Stromal cell of bone marrow (primary cell): Measurements from ENCODE around the gene PPL.
"Not testable (repeated sequence)": the region's sequence is repeated elsewhere in the genome, so short reads cannot be mapped to it uniquely, and the experiment has no call there.

Experiments
- DNase-seq: peaks from one replicate; pipeline ENCODE4 v3.0.0-alpha.2; 2012; ENCODE audit warnings: low read depth

PPL gene

GRCh38 chr16:4936991-4937781, at the start of gene PPL:
Gene PPL (minus strand): TSS chr16:4937148. CDS start chr16:4937045, 103 bp downstream.
- no peak for DNase-seq

- no peak for DNase-seq
Measured at GRCh38 chr16:4984174-4984990, 47.4 kb upstream of the PPL start.

GRCh38 chr16:4982056-4982867, 45.3 kb upstream of the PPL start:
- no peak for DNase-seq

- DNase-seq = no peak
Measured at GRCh38 chr16:4981473-4981872, 44.5 kb upstream of the PPL start.

GRCh38 chr16:4980691-4981090, 43.7 kb upstream of the PPL start:
- DNase-seq = no peak

GRCh38 chr16:4979736-4980660, 43.0 kb upstream of the PPL start:
- no peak for DNase-seq

GRCh38 chr16:4979164-4979563, 42.2 kb upstream of the PPL start:
- no peak for DNase-seq

GRCh38 chr16:4976611-4977145, 39.7 kb upstream of the PPL start:
- no peak for DNase-seq

- DNase-seq = no peak
Measured at GRCh38 chr16:4976079-4976478, 39.1 kb upstream of the PPL start.

GRCh38 chr16:4972938-4973587, 36.1 kb upstream of the PPL start:
- DNase-seq = no peak

- no peak for DNase-seq
Measured at GRCh38 chr16:4970010-4970409, 33.1 kb upstream of the PPL start.

- no peak for DNase-seq
Measured at GRCh38 chr16:4968879-4969483, 32.0 kb upstream of the PPL start.

- DNase-seq = not testable (repeated sequence)
Measured at GRCh38 chr16:4968278-4968677, 31.3 kb upstream of the PPL start.

- DNase-seq = no peak
Measured at GRCh38 chr16:4966736-4967453, 29.9 kb upstream of the PPL start.

GRCh38 chr16:4963527-4963926, 26.6 kb upstream of the PPL start:
- not testable (repeated sequence) for DNase-seq

GRCh38 chr16:4962716-4963115, 25.8 kb upstream of the PPL start:
- no peak for DNase-seq

GRCh38 chr16:4960579-4960978, 23.6 kb upstream of the PPL start:
- no peak for DNase-seq

- DNase-seq = no peak
Measured at GRCh38 chr16:4958510-4959438, 21.8 kb upstream of the PPL start.
